ENCODE measurements around the gene DPAGT1. TPM values are rescaled to one million over a fixed set of nuclear protein-coding genes. Genes with fewer than 3 reads are reported as not detected.

Gene DPAGT1
- total RNA-seq, 1 donor from 2014 or later: 44.4 TPM

GRCh38 chr11:119057000-119057769, 44.5 kb downstream of the DPAGT1 start, which contains the start of gene HYOU1:
Gene HYOU1, minus strand, starts transcription at chr11:119057205. Its CDS starts 1,045 bp downstream, at chr11:119056160.
- Mint-ChIP-seq H3K27me3 (ENCODE audit: unreplicated experiment) (no peaks in the 10 kb centered on the region), H3K9me3 (ENCODE audit: unreplicated experiment) (no peaks in the 10 kb centered on the region), H3K36me3 (ENCODE audit: unreplicated experiment) (peaks cover 23% of the 10 kb centered on the region), H3K4me1 (ENCODE audit: unreplicated experiment) (peaks cover 24% of the 10 kb centered on the region), H3K27ac (ENCODE audit: unreplicated experiment) (peak within 1 kb of the TSS; percentile 94), H3K4me3 (ENCODE audit: unreplicated experiment) (peak within 1 kb of the TSS; percentile 96)
- peak; percentile 99 for DNase-seq (ENCODE audit: extremely low spot score, unreplicated experiment)
- TF ChIP-seq CTCF (IDR thresholded peaks at IDR 0.05): peak; percentile 32

GRCh38 chr11:119056421-119056999, 45.1 kb downstream of the DPAGT1 start:
- DNase-seq (ENCODE audit: extremely low spot score, unreplicated experiment): no peak
- peak overlapping the region; percentile 94 for H3K27ac Mint-ChIP-seq (ENCODE audit: unreplicated experiment)
- TF ChIP-seq CTCF (IDR thresholded peaks at IDR 0.05): no peak
- H3K9me3 Mint-ChIP-seq (ENCODE audit: unreplicated experiment): no peaks in the 10 kb centered on the region
- no peaks in the 10 kb centered on the region for H3K27me3 Mint-ChIP-seq (ENCODE audit: unreplicated experiment)
- peaks cover 24% of the 10 kb centered on the region for H3K4me1 Mint-ChIP-seq (ENCODE audit: unreplicated experiment)
- peak overlapping the region; percentile 96 for H3K4me3 Mint-ChIP-seq (ENCODE audit: unreplicated experiment)
- H3K36me3 Mint-ChIP-seq (ENCODE audit: unreplicated experiment): peaks cover 28% of the 10 kb centered on the region

GRCh38 chr11:119055901-119056300, 45.8 kb downstream of the DPAGT1 start:
- peak; percentile 30 for TF ChIP-seq CTCF (IDR thresholded peaks at IDR 0.05)
- Mint-ChIP-seq H3K36me3 (ENCODE audit: unreplicated experiment) (peaks cover 34% of the 10 kb centered on the region), H3K4me1 (ENCODE audit: unreplicated experiment) (peaks cover 24% of the 10 kb centered on the region), H3K4me3 (ENCODE audit: unreplicated experiment) (peak overlapping the region; percentile 96), H3K9me3 (ENCODE audit: unreplicated experiment) (no peaks in the 10 kb centered on the region), H3K27ac (ENCODE audit: unreplicated experiment) (peak overlapping the region; percentile 84), H3K27me3 (ENCODE audit: unreplicated experiment) (no peaks in the 10 kb centered on the region)
- no peak for DNase-seq (ENCODE audit: extremely low spot score, unreplicated experiment)

GRCh38 chr11:119054418-119054817, 47.2 kb downstream of the DPAGT1 start:
- H3K27me3 Mint-ChIP-seq (ENCODE audit: unreplicated experiment): no peaks in the 10 kb centered on the region
- H3K4me3 Mint-ChIP-seq (ENCODE audit: unreplicated experiment): no peak overlapping the region
- peaks cover 24% of the 10 kb centered on the region for H3K4me1 Mint-ChIP-seq (ENCODE audit: unreplicated experiment)
- no peak for TF ChIP-seq CTCF (IDR thresholded peaks at IDR 0.05)
- DNase-seq (ENCODE audit: extremely low spot score, unreplicated experiment): no peak
- no peaks in the 10 kb centered on the region for H3K9me3 Mint-ChIP-seq (ENCODE audit: unreplicated experiment)
- peaks cover 42% of the 10 kb centered on the region for H3K36me3 Mint-ChIP-seq (ENCODE audit: unreplicated experiment)
- no peak overlapping the region for H3K27ac Mint-ChIP-seq (ENCODE audit: unreplicated experiment)

GRCh38 chr11:119052163-119052814, 49.4 kb downstream of the DPAGT1 start:
- TF ChIP-seq CTCF (IDR thresholded peaks at IDR 0.05): no peak
- no peak overlapping the region for H3K4me3 Mint-ChIP-seq (ENCODE audit: unreplicated experiment)
- H3K4me1 Mint-ChIP-seq (ENCODE audit: unreplicated experiment): peaks cover 13% of the 10 kb centered on the region
- no peaks in the 10 kb centered on the region for H3K9me3 Mint-ChIP-seq (ENCODE audit: unreplicated experiment)
- peaks cover 57% of the 10 kb centered on the region for H3K36me3 Mint-ChIP-seq (ENCODE audit: unreplicated experiment)
- DNase-seq (ENCODE audit: extremely low spot score, unreplicated experiment): no peak
- no peak overlapping the region for H3K27ac Mint-ChIP-seq (ENCODE audit: unreplicated experiment)
- H3K27me3 Mint-ChIP-seq (ENCODE audit: unreplicated experiment): no peaks in the 10 kb centered on the region
